DMS114 treated with DMSO at 0.1 percent for 48 hours (cell line): ENCODE measurements around the gene GATD1.

Source experiments
- DNase-seq: peaks from one replicate; lab custom pipeline; 2025; ENCODE audit not compliant: unreplicated experiment; lab: John Stamatoyannopoulos, UW

Gene GATD1

DNA sequence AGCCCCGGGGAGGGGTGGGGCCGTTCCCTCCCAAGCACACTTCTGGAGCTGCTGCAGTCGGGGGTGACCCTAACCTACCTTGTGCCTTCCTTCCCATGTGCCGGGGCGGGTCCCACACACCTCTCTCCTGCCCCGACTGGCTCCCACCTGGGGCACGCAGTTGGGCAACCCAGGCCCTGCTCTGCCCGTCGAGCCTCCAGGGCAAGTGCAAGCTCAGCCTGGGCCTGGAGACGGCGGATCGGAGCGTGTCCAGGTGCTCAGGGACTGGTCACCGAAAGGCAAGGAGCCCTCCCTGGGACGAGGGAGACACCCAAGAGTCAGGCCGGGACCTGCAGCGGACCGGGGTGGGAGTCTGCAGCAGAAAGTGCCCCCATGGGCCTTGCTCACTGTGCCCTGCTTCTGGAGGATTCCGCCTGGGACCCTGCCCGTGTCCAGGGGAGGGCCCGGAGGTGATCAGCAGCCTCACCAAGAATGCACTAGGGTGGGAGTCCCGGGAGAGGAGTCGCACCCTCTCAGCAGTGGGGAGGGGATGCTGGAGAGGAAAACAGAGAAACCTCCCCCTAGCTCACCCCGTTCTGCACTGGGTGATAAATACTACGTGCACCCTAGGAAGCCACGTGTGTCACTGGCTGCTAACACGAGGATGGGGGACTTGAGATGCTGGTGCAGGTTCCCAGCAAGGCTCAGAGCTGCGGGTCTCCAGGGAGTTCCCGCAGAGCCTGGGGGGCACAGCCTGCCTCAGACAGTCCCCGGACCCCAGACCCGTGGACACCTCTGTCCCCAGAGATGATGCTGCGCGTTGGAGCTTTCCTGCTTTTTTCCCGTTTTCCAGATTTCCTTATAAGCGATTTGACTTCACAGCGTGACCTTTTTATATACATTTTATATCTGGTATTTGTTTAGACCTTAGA is 5.2 kb upstream of the GATD1 start:
- no peak for DNase-seq

- DNase-seq, result no peak
These were observed 2.8 kb upstream of the GATD1 start for GRCh38 chr11:779955-780532.

DNA sequence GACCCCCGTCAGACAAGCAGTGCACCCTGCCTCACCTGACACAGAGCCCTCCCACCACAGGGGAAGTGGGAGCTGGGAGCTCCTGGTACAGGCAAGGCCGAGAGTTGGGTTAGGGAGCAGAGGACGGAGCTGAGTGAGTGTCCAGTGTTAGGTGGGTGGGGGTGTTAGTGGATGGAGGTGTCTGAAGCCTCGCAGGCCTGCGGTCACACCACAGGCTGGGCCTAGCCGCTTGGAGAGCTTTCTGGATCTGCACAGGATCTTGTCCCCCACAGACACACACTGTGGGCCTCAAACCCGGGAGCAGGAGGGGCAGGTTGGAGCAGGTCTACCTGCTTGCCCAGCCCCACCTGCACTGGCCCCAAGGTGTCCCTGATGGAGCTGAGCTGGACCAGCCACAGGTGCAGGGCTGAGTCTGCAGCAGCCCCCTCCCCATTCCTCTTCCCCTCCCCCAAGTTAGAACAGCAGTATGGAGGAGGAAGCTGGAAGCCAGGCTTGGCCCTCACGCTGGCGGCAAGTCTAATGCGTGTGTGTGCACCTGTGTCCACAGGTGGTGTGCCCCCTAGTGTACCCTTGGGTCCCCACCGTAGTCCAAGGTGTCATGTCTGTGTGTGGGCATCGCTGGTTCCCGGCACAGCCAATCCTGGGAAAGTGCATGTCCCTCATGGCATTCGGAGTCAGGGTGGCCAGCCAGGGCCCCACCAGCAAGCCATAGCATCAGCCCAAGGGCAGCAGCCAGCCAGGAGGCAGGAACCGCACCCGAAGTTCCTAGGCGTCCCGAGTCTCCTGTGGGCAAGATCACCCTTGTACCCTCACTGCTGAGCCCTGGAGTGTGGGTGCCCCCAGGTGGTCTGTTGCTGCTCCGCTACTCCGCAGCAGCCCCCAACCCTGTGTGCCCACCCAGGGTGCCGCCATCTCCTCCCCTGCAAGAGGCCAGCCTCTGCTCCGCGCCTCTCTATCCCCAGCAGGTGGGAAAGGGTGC is 2.0 kb upstream of the GATD1 start:
- no peak for DNase-seq

DNA sequence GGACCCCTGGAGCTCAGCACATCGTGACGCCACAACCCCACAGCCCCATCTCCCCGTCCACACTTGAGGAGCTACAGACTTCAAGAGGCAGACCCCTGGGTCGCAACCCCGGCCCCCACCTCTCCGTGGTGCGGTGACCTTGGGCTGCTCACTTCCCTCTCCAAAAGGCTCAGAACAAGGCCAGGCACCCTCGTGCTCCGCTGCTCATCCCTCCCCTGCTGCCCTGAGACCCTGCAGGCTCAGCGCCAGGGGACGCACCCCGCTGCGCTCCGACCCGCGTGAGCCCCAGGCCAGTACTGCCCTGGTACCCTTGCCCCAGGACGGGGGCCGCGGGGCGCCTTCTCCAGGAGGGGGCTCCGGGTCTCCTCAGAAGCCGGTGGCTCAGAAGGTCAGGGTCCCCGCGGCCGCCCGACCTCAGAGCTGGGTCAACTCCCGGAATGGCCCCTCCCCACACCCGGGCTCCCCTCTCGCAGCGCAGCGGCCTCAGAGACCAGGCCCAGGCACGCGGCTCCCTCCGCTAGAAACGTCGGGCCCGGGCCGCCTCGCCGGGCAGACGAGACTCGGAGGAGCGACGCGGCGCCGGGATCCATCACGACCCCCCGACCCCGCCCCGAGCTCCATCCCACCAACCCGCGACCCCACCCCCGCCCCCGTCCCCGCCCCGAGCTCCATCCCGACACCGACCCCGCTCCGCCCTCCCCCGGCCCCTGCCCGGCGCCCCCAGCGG is 563 bp downstream of the GATD1 start:
- no peak for DNase-seq

- no peak for DNase-seq
These were observed 1.1 kb downstream of the GATD1 start for GRCh38 chr11:776263-776560.

GRCh38 chr11:774873-775592 is 2.3 kb downstream of the GATD1 start:
- DNase-seq, result no peak

DNA sequence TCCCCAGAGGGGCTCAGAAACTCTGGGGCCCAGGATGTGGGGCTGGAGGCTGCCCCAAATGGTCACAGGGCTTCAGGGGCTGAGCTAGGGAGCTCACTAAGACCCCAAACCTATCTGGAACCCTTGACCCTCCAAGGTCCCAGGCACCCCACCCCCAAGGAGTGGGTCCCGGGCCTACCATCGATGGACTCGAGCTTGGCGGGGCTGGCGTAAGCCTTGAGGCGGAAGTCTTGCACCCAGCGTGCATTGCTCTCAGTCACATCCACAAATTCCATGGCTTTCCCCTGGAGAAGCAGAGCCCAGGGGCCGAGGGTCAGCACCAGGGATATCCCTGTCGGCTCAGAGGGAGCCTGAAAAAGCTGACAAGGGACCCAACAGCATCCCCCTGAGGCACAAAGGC is 3.5 kb downstream of the GATD1 start:
- DNase-seq, result no peak

- no peak for DNase-seq
These were observed 3.9 kb downstream of the GATD1 start for GRCh38 chr11:773425-773824.

- DNase-seq, result no peak
These were observed 4.6 kb downstream of the GATD1 start for GRCh38 chr11:772429-773390.

GRCh38 chr11:771617-772204 is 5.6 kb downstream of the GATD1 start:
- no peak for DNase-seq

GRCh38 chr11:770642-771616 is 6.4 kb downstream of the GATD1 start:
- no peak for DNase-seq

GRCh38 chr11:769887-770641 is 7.2 kb downstream of the GATD1 start:
- DNase-seq, result no peak

- DNase-seq, result no peak
These were observed 10.0 kb downstream of the GATD1 start for GRCh38 chr11:767238-767637.

- DNase-seq, result no peak
These were observed 10.4 kb downstream of the GATD1 start for GRCh38 chr11:766936-767210.

GRCh38 chr11:766106-766935 is 11.0 kb downstream of the GATD1 start:
- no peak for DNase-seq

- DNase-seq, result no peak
These were observed 11.5 kb downstream of the GATD1 start for GRCh38 chr11:765802-766091.
